Endothelial cell of umbilical vein (primary cell): ENCODE measurements around the gene ATP5PB.

Source experiments
- EZH2 ChIP-seq: IDR thresholded peaks from 2 replicates; pipeline ENCODE4 v1.6.1; 2012; ENCODE audit warnings: borderline replicate concordance, low read depth, mild to moderate bottlenecking, moderate library complexity, low read length, inconsistent platforms; ENCODE audit not compliant: severe bottlenecking
- FOS ChIP-seq: IDR thresholded peaks from 2 replicates; pipeline ENCODE4 v1.6.1; 2011; ENCODE audit warnings: mild to moderate bottlenecking, low read length, moderate library complexity, borderline replicate concordance; ENCODE audit not compliant: insufficient read depth
- GATA2 ChIP-seq: IDR thresholded peaks from 2 replicates; pipeline ENCODE4 v1.7.0; 2011; ENCODE audit warnings: low read depth, mild to moderate bottlenecking, moderate library complexity, mixed read lengths, low read length; ENCODE audit not compliant: insufficient read length, insufficient read depth
- MYC ChIP-seq: IDR thresholded peaks from one replicate; pipeline ENCODE4 v1.6.1; 2011; ENCODE audit warnings: mild to moderate bottlenecking, low read depth, low read length
- POLR2A ChIP-seq: IDR thresholded peaks from 2 replicates; pipeline ENCODE4 v1.6.1; 2012; ENCODE audit warnings: low read depth, mild to moderate bottlenecking, control low read depth, low read length
- POLR2AphosphoS5 ChIP-seq: IDR thresholded peaks from 2 replicates; pipeline ENCODE4 v1.6.1; 2012; ENCODE audit warnings: low read depth, mild to moderate bottlenecking, control low read depth, low read length, moderate library complexity; ENCODE audit not compliant: insufficient read depth
- TF ChIP-seq, protein P1 (sequence below), 2 donors: IDR thresholded peaks; 1 replicate in 1 of 2; 2 replicates in 1 of 2; pipeline ENCODE4 v1.5.1; 2011; ENCODE audit warnings: low read length in 2 of 2, mild to moderate bottlenecking in 2 of 2, moderate library complexity in 2 of 2, control low read depth in 1 of 2, inconsistent platforms in 1 of 2, low read depth in 1 of 2; ENCODE audit not compliant: insufficient read depth in 1 of 2; ENCODE audit errors: extremely low read depth in 1 of 2
- TF ChIP-seq, protein P2 (sequence below): IDR thresholded peaks from 2 replicates; pipeline ENCODE4 v1.6.1; 2011; ENCODE audit not compliant: insufficient read depth, insufficient read length

DNA sequence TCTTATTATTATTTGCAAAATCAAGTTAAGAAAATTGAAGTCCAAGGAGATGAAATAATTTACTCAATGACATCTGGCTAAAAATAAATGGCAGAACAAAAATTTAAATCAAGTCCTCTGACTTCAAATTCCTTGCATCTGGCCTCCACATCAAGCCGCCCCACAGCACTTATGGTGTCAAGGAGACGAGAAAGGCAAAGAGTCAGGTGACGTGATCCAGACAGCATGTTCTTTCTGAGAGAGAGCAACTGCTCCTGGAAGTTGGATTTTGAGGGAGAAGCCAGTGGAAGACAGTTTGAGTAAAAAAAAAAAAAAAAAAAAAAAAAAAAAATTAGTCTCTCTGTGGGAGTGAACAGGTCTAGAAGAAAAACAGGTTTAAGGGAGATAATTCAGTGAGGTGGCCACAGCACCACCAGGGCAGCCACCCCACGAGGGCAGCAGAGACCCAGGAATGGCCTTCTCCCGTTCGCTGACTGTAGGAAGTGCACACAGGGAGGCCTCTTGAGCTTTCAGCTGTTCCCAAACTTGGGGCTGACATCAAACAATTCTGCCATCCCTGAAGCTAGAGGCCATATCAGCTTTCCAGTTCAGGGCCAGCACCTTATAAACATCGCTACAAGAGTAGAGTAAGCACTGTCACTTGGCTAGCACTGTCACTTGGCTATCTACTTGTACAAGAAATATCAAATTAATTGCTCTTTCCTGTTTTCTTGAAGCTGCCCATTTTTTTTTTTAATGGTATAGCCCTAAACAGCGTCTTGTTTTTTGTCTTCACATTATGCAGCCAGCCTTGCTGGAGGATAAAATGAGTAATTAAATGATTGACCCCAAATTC lies 32.3 kb downstream of the ATP5PB start:
- TF ChIP-seq EZH2 (no peak), POLR2A (no peak), POLR2AphosphoS5 (no peak), FOS (no peak), GATA2 (no peak), MYC (no peak)
- TF ChIP-seq, protein P1, sequence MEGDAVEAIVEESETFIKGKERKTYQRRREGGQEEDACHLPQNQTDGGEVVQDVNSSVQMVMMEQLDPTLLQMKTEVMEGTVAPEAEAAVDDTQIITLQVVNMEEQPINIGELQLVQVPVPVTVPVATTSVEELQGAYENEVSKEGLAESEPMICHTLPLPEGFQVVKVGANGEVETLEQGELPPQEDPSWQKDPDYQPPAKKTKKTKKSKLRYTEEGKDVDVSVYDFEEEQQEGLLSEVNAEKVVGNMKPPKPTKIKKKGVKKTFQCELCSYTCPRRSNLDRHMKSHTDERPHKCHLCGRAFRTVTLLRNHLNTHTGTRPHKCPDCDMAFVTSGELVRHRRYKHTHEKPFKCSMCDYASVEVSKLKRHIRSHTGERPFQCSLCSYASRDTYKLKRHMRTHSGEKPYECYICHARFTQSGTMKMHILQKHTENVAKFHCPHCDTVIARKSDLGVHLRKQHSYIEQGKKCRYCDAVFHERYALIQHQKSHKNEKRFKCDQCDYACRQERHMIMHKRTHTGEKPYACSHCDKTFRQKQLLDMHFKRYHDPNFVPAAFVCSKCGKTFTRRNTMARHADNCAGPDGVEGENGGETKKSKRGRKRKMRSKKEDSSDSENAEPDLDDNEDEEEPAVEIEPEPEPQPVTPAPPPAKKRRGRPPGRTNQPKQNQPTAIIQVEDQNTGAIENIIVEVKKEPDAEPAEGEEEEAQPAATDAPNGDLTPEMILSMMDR (IDR thresholded peaks at IDR 0.05; ENCODE audit: extremely low read depth in 1 of 2, insufficient read depth in 1 of 2, low read depth in 1 of 2, low read length in 2 of 2) = peak; percentile 57 to 70
- TF ChIP-seq, protein P2, sequence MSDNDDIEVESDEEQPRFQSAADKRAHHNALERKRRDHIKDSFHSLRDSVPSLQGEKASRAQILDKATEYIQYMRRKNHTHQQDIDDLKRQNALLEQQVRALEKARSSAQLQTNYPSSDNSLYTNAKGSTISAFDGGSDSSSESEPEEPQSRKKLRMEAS = no peak
